Spleen (tissue), 11 donors: ENCODE data around the gene RAB44. TPM values are rescaled to one million over a fixed set of nuclear protein-coding genes. Genes with fewer than 3 reads are reported as not detected.

Source experiments
- DNase-seq: peaks from one replicate; pipeline ENCODE4 v3.0.0-alpha.2; 2020
- H3K27ac ChIP-seq, 8 donors: fragments of 200-600 bp; sonication (generic) in 7 of 8; 1 replicate in 4 of 8; 2 replicates in 4 of 8; pipeline versions ENCODE4 v1.5.0 to v1.8.0; 2016 to 2021; ENCODE audit warnings: inconsistent platforms in 4 of 8, mild to moderate bottlenecking in 4 of 8, moderate library complexity in 1 of 8
- H3K27me3 ChIP-seq, 7 donors: fragments of 200-600 bp; sonication (generic) in 6 of 7; replicated peaks in 1 of 7; 1 replicate in 4 of 7; 2 replicates in 3 of 7; pipeline versions ENCODE4 v1.5.0 to v1.8.0; 2016 to 2021; ENCODE audit warnings: inconsistent platforms in 3 of 7, mild to moderate bottlenecking in 1 of 7
- H3K36me3 ChIP-seq, 6 donors: fragments of 200-600 bp; sonication (generic) in 5 of 6; 1 replicate in 4 of 6; 2 replicates in 2 of 6; pipeline versions ENCODE4 v1.5.0 to v1.8.0; 2016 to 2021; ENCODE audit warnings: inconsistent platforms in 2 of 6
- H3K4me1 ChIP-seq, 6 donors: fragments of 200-600 bp; sonication (generic) in 5 of 6; 1 replicate in 3 of 6; 2 replicates in 3 of 6; pipeline versions ENCODE4 v1.5.0 to v1.8.0; 2016 to 2021; ENCODE audit warnings: inconsistent platforms in 3 of 6
- H3K4me3 ChIP-seq, 8 donors: fragments of 200-600 bp; sonication (generic) in 7 of 8; 1 replicate in 4 of 8; 2 replicates in 4 of 8; pipeline versions ENCODE4 v1.5.0 to v1.8.0; 2016 to 2021; ENCODE audit warnings: inconsistent platforms in 4 of 8, mild to moderate bottlenecking in 4 of 8, moderate library complexity in 2 of 8
- H3K9me3 ChIP-seq, 8 donors: fragments of 200-600 bp; sonication (generic) in 7 of 8; 1 replicate in 4 of 8; 2 replicates in 4 of 8; pipeline versions ENCODE4 v1.5.0 to v1.8.0; 2016 to 2021; ENCODE audit warnings: inconsistent platforms in 4 of 8
- POLR2A ChIP-seq, 3 donors: fragments of 450-650 bp; IDR thresholded peaks; one replicate each; pipeline ENCODE4 v1.5.1; 2017; ENCODE audit warnings: antibody characterized with exemption in 3 of 3, mild to moderate bottlenecking in 1 of 3
- POLR2AphosphoS5 ChIP-seq, 3 donors: sonication (generic); formaldehyde crosslinking; IDR thresholded peaks; one replicate each; pipeline ENCODE4 v1.5.1; 2017; ENCODE audit warnings: antibody characterized with exemption in 3 of 3
- WGBS, 5 donors: extraction: QIAGEN DNeasy Blood & Tissue Kit in 3 of 5; methylation state at CpG; one replicate each; pipeline versions ENCODE4 v1.1.5 to v1.1.7; 2013 to 2018; 5-methylcytosine and 5-hydroxymethylcytosine counted together
- intact Hi-C: fragments of 100-400 bp; cut with DNase I; formaldehyde crosslinking; loops from one replicate; pipeline ENCODE4 v1.15.0; 2023; ENCODE audit warnings: low total_unique reads
- polyA plus RNA-seq, 3 donors: library from polyadenylated mRNA; stranded (reverse); fragments of 200-250 nt; gene quantifications; one replicate each; pipeline ENCODE4 v1.2.1, GENCODE V29; 2013
- total RNA-seq, 7 donors: library from RNA; depleted of rRNA in 3 of 7; stranded (reverse); fragments of >200 nt in 3 of 7; fragmentation: NEBNext Ultra II Directional in 4 of 7; extraction: Animal tissue kit (Norgen Biotek cat#: 25700) in 4 of 7; gene quantifications; one replicate each; pipeline versions ENCODE4 v1.1.0 to v1.2.1, GENCODE V29; 2016 to 2021
- TF ChIP-seq, protein P1 (sequence below), 11 experiments: fragments of 200-600 bp in 7 of 11; fragments of 450-650 bp in 4 of 11; sonication (generic) in 4 of 11; IDR thresholded peaks in 8 of 11; conservative IDR thresholded peaks in 3 of 11; 1 replicate in 7 of 11; 2 replicates in 4 of 11; pipeline versions ENCODE4 v1.4.0 to v1.8.0; 2016 to 2021; ENCODE audit warnings: antibody characterized with exemption in 11 of 11, inconsistent platforms in 4 of 11, mild to moderate bottlenecking in 1 of 11
- donor health status: healthy with polysubstance abuse.
- donor health status: DM: no; HTN: no; CAD: no; lungs with moderate emphysema.
- donor health status: DM: no; HTN: no; CAD: no.
- donor health status: Bipolar disorder and iron deficiency.
- donor health status: healthy.
- donor health status: DM: no; HTN: no; CAD: no.
- donor health status: DM: yes; HTN: yes; CAD: no.

RAB44 gene
- total and polyA plus RNA-seq, 10 donors, result 0.06 to 3.5 (median 0.81) TPM

- Histone ChIP-seq H3K4me1 (peaks cover 9 to 52% (median 26%) of the 10 kb centered on the region in 6 donors), H3K27me3 (no peaks in the 10 kb centered on the region), H3K27ac (no peak overlapping the region), H3K36me3 (peaks cover 0 to 12% (median 0%) of the 10 kb centered on the region in 6 donors), H3K4me3 (no peak overlapping the region), H3K9me3 (no peaks in the 10 kb centered on the region)
- intact Hi-C loops, result no loop called here
- 84 to 95% (median 89%) methylated on average over 13 to 15 of the region's 15 CpGs for WGBS, 5 donors
- no peak for TF ChIP-seq POLR2A (IDR thresholded peaks at IDR 0.05)
- TF ChIP-seq, protein P1, sequence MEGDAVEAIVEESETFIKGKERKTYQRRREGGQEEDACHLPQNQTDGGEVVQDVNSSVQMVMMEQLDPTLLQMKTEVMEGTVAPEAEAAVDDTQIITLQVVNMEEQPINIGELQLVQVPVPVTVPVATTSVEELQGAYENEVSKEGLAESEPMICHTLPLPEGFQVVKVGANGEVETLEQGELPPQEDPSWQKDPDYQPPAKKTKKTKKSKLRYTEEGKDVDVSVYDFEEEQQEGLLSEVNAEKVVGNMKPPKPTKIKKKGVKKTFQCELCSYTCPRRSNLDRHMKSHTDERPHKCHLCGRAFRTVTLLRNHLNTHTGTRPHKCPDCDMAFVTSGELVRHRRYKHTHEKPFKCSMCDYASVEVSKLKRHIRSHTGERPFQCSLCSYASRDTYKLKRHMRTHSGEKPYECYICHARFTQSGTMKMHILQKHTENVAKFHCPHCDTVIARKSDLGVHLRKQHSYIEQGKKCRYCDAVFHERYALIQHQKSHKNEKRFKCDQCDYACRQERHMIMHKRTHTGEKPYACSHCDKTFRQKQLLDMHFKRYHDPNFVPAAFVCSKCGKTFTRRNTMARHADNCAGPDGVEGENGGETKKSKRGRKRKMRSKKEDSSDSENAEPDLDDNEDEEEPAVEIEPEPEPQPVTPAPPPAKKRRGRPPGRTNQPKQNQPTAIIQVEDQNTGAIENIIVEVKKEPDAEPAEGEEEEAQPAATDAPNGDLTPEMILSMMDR (IDR thresholded peaks at IDR 0.05 in 8 of 11, conservative IDR thresholded peaks at IDR 0.05 in 3 of 11), result no peak
- TF ChIP-seq POLR2AphosphoS5 (IDR thresholded peaks at IDR 0.05), result no peak
- peak; percentile 28 for DNase-seq
Observed at GRCh38 chr6:36730424-36731380, 33.1 kb downstream of the RAB44 start.

DNA sequence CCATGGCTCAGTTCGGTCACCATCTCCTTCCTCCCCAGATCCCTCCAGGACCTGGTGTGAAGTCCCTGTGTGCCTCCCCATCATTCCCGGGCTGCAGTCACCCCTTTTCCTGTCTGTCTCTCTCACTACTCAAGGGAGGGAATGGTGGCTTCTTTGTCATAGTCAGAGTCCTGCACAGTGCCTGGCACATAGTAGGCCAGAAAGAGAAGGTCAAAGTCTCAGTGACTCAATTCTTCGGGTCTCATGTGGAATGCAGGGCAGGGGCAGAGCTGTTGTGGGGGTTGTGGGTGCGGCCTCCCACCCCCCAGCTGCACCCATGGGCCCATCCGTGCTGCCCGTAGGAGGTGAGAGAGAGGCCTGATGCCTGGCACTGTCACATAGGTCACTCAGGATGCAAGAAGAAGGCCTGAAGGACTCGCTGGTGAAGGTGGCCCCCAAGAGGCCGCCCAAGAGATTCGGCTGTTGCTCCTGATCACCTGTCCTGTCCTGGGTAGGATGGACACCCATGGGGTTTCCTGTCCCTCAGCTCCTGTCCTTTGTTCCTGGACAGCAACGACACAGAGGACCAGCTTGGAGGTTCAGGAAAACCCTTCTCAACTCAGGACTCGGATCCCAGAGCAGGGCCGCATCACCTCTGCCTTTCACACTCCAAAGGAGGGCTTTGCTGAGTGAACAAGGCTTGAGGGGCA, 34.1 kb downstream of the RAB44 start:
- no peak overlapping the region for H3K4me3 ChIP-seq
- intact Hi-C loops, result no loop called here
- TF ChIP-seq POLR2AphosphoS5 (IDR thresholded peaks at IDR 0.05) (no peak), POLR2A (IDR thresholded peaks at IDR 0.05) (no peak)
- H3K27me3 ChIP-seq, result no peaks in the 10 kb centered on the region
- 88 to 92% (median 91%) methylated on average over 11 to 12 of the region's 12 CpGs for WGBS, 5 donors
- peaks cover 0 to 12% (median 0%) of the 10 kb centered on the region in 6 donors for H3K36me3 ChIP-seq
- no peak overlapping the region for H3K27ac ChIP-seq
- DNase-seq, result peak; percentile 47
- peaks cover 13 to 52% (median 32%) of the 10 kb centered on the region in 6 donors for H3K4me1 ChIP-seq
- H3K9me3 ChIP-seq, result no peaks in the 10 kb centered on the region

DNA sequence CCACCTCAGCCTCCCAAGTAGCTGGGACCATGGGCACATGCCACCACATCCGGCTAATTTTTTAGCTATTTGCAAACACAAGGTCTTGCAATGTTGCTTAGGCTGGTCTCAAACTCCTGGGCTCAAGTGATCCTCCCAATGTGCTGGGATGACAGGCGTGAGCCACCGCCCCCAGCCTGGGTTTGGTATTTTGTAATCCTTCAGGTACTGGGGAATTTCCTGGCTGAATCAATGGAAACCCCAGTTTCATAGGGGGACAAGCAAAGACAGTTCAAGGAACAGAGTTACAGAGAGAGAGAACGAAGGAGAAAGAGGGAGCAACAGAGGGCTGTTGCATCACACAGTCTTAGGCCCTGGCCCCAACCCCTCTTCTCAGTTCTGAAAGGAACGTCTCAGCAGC, 35.7 kb downstream of the RAB44 start:
- Histone ChIP-seq H3K27me3 (no peaks in the 10 kb centered on the region), H3K4me1 (peaks cover 13 to 38% (median 29%) of the 10 kb centered on the region in 6 donors), H3K36me3 (peaks cover 0 to 12% (median 0%) of the 10 kb centered on the region in 6 donors), H3K27ac (no peak overlapping the region), H3K9me3 (no peaks in the 10 kb centered on the region), H3K4me3 (no peak overlapping the region)
- intact Hi-C loops, result no loop called here
- no peak for TF ChIP-seq POLR2AphosphoS5 (IDR thresholded peaks at IDR 0.05)
- TF ChIP-seq, protein P1 (IDR thresholded peaks at IDR 0.05 in 8 of 11, conservative IDR thresholded peaks at IDR 0.05 in 3 of 11), result no peak
- no peak for TF ChIP-seq POLR2A (IDR thresholded peaks at IDR 0.05)
- WGBS, 5 donors, result 77 to 94% (median 84%) methylated on average over 5 of the region's 5 CpGs
- DNase-seq, result peak; percentile 12

GRCh38 chr6:36734486-36735060, 36.9 kb downstream of the RAB44 start:
- no peaks in the 10 kb centered on the region for H3K9me3 ChIP-seq
- WGBS, 5 donors, result 78 to 88% (median 84%) methylated on average over 5 to 7 of the region's 7 CpGs
- H3K4me1 ChIP-seq, result peaks cover 13 to 28% (median 21%) of the 10 kb centered on the region in 6 donors
- peak overlapping the region in 7 of 8 donors; percentile 61 to 80 (median 74) for H3K27ac ChIP-seq
- H3K27me3 ChIP-seq, result no peaks in the 10 kb centered on the region
- peak overlapping the region in 2 of 8 donors; percentile 13 to 43 for H3K4me3 ChIP-seq
- DNase-seq, result peak; percentile 59
- intact Hi-C loops, result no loop called here
- H3K36me3 ChIP-seq, result peaks cover 0 to 12% (median 0%) of the 10 kb centered on the region in 6 donors
- TF ChIP-seq POLR2A (IDR thresholded peaks at IDR 0.05), result no peak
- TF ChIP-seq, protein P1 (IDR thresholded peaks at IDR 0.05 in 8 of 11, conservative IDR thresholded peaks at IDR 0.05 in 3 of 11), result no peak
- no peak for TF ChIP-seq POLR2AphosphoS5 (IDR thresholded peaks at IDR 0.05)
